SH-SY5Y (cell line): ENCODE data around the gene FUCA2.

Source experiments
- GATA2 ChIP-seq: IDR thresholded peaks from 2 replicates; pipeline ENCODE4 v1.6.1; 2011; ENCODE audit warnings: mild to moderate bottlenecking, low read depth, low read length
- GATA3 ChIP-seq: IDR thresholded peaks from 2 replicates; pipeline ENCODE4 v1.6.1; 2011; ENCODE audit warnings: low read depth, mild to moderate bottlenecking, low read length, moderate library complexity

FUCA2 gene

DNA sequence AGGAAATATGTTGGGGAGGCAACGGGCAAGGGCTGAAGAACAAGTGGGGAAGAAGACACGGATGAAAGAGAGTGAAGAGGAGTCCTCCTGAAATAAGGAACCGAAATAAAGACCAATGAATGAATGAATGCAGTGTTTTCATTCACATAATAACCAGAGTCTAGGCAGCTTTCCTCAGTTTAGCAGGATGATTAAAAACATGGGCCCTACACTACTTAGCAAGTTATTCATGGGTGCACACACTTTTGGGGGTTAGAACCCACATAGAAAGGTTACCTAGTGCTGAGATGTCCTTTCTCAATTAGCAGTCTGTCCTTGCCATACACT is 5.9 kb upstream of the FUCA2 start:
- no peak for TF ChIP-seq GATA2
- TF ChIP-seq GATA3, result no peak

- no peak for TF ChIP-seq GATA2
- TF ChIP-seq GATA3, result no peak
These were observed 5.3 kb upstream of the FUCA2 start for GRCh38 chr6:143516690-143517446.

- TF ChIP-seq GATA2 (no peak), GATA3 (no peak)
These were observed 4.3 kb upstream of the FUCA2 start for GRCh38 chr6:143515766-143516355.

DNA sequence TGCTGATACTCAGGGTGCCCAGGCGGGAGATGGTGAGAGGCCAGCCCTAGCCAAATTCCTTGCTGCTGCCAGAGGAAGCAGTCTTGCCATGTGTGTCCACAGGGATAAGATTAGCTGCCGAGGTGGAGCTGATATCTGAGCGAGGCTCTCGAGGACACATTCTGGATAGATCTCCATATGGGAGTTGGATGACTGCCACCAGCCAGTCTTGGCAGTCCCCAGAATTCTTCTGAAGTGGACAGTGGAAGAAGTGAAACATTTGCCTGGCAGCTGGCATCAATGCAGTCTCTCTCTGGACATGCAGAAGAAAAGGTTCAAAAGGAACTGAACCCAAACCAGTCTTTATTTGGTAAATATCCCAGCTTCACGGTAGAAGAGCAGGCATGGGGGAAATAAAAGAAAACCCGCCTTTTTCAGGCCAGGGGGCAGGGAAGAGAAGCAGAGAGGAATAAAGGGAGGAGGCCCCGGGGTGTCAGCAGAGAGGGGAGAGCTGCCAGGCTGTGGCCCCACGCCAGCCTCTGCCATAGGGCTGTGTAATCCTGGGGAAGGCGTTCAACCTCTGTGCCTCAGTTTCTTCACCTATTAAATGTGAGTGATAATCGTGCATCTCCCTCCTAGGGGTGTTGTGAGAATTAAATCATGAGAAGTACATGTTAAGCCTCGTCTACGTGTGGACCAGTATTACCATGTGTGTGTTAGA is 3.7 kb upstream of the FUCA2 start:
- TF ChIP-seq GATA2, result no peak
- TF ChIP-seq GATA3, result no peak

GRCh38 chr6:143513410-143513809 is 1.9 kb upstream of the FUCA2 start:
- TF ChIP-seq GATA3 (no peak), GATA2 (no peak)

- no peak for TF ChIP-seq GATA3
- TF ChIP-seq GATA2, result no peak
These were observed 4.0 kb downstream of the FUCA2 start for GRCh38 chr6:143507358-143508145.

GRCh38 chr6:143506620-143507019 is 4.9 kb downstream of the FUCA2 start:
- TF ChIP-seq GATA2, result no peak
- no peak for TF ChIP-seq GATA3

- no peak for TF ChIP-seq GATA3
- TF ChIP-seq GATA2, result no peak
These were observed 5.3 kb downstream of the FUCA2 start for GRCh38 chr6:143506199-143506598.

- TF ChIP-seq GATA3 (no peak), GATA2 (no peak)
These were observed 6.0 kb downstream of the FUCA2 start for GRCh38 chr6:143505537-143505936.

- no peak for TF ChIP-seq GATA2
- TF ChIP-seq GATA3, result no peak
These were observed 6.4 kb downstream of the FUCA2 start for GRCh38 chr6:143505111-143505510.

- TF ChIP-seq GATA3, result no peak
- TF ChIP-seq GATA2, result no peak
These were observed 7.2 kb downstream of the FUCA2 start for GRCh38 chr6:143504369-143504768.

DNA sequence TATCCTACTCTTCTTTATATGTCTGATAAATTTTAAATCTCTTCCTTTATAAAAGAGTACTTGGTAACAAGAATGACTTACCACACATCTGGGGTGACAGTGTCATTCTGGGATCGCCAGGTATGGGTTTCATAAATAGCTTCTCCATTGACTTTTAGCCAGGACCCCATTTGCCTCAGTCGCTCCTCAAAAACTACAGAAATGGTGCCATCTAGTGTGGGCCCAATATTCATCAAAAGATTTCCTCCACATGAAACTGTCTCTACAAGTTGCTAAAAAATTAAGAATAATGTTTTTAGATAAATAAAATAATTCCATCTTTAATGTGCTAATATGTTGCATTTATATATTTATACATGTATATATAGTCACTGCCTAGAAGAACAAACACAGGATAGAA is 9.7 kb downstream of the FUCA2 start:
- TF ChIP-seq GATA3, result no peak
- no peak for TF ChIP-seq GATA2

DNA sequence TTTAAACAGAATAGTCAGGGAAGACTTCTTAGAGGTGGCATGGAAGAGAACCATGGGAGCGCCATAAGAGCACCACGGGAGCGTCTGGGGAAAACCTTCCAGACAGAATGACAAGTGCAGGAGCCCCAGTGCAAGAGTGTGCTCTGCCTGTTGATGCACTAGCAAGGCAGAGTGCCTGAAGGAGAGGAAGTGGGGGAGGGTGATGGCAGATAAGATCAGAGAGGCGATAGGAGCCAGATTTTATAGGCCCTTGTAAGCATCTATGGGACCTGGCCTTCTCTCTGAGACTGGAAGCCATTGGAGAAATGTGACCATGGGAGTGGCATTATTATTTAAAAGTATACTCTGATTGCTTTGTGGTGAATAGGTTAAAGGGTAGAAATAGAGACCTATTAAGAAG is 13.1 kb downstream of the FUCA2 start:
- TF ChIP-seq GATA3 (peak; percentile 54; the same call in 1 of the 2 replicates), GATA2 (peak; percentile 76; the same call in 1 of the 2 replicates)

DNA sequence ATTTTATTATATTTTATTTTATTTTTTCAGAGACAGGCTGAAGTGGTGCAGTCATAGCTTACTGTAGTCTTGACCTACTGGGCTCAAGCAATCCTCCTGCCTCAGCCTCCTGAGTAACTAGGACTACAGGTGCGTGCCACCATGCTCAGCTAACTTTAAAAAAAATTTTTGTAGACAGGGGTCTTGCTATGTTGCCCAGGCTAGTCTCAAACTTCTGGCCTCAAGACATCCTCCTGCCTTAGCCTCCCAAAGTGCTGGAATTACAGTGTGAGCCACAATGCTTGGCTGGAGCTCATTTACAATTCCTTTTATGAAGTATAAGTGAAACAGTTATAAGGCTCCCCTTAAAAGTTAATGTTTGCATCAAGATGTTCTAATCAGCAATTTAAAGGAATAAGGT is 14.5 kb downstream of the FUCA2 start:
- TF ChIP-seq GATA3 (no peak), GATA2 (no peak)
